ENCODE results near the gene TMEM235. TPM values are rescaled to one million over a fixed set of nuclear protein-coding genes. Genes with fewer than 3 reads are reported as not detected.

TMEM235 gene
- total RNA-seq, 1 donor from 2014 or later = not detected

DNA sequence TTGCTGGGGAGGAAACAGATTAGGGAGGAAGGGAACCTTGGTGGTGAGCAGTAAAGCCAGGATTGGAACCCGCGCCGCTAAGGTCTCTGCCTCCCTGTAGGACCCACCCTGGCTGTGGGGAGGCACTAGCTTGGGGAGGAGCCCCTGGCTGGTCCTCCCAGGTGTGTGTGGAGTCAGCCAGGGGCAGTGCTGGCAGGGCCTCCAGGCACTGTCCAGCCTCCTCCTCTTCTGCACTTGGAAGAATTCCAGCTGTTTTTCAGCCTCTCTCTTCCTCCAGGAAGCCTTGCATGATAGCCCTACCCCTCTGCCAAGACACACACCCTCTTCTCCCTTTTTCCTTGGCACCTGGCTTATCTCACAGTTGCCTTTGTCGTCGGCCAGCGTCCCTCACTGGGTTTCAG lies 34.8 kb downstream of the TMEM235 start:
- no peaks in the 10 kb centered on the region for H3K36me3 Mint-ChIP-seq (ENCODE audit: unreplicated experiment)
- no peak overlapping the region for H3K4me3 Mint-ChIP-seq (ENCODE audit: unreplicated experiment)
- H3K9me3 Mint-ChIP-seq (ENCODE audit: unreplicated experiment) = peaks cover 1% of the 10 kb centered on the region
- no peak overlapping the region for H3K27ac Mint-ChIP-seq (ENCODE audit: unreplicated experiment)
- no peaks in the 10 kb centered on the region for H3K27me3 Mint-ChIP-seq (ENCODE audit: unreplicated experiment)
- no peak for DNase-seq
- TF ChIP-seq, protein P1, sequence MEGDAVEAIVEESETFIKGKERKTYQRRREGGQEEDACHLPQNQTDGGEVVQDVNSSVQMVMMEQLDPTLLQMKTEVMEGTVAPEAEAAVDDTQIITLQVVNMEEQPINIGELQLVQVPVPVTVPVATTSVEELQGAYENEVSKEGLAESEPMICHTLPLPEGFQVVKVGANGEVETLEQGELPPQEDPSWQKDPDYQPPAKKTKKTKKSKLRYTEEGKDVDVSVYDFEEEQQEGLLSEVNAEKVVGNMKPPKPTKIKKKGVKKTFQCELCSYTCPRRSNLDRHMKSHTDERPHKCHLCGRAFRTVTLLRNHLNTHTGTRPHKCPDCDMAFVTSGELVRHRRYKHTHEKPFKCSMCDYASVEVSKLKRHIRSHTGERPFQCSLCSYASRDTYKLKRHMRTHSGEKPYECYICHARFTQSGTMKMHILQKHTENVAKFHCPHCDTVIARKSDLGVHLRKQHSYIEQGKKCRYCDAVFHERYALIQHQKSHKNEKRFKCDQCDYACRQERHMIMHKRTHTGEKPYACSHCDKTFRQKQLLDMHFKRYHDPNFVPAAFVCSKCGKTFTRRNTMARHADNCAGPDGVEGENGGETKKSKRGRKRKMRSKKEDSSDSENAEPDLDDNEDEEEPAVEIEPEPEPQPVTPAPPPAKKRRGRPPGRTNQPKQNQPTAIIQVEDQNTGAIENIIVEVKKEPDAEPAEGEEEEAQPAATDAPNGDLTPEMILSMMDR (IDR thresholded peaks at IDR 0.05; ENCODE audit: partially characterized antibody, unreplicated experiment) = no peak
- H3K4me1 Mint-ChIP-seq (ENCODE audit: low read depth, unreplicated experiment) = peaks cover 5% of the 10 kb centered on the region

DNA sequence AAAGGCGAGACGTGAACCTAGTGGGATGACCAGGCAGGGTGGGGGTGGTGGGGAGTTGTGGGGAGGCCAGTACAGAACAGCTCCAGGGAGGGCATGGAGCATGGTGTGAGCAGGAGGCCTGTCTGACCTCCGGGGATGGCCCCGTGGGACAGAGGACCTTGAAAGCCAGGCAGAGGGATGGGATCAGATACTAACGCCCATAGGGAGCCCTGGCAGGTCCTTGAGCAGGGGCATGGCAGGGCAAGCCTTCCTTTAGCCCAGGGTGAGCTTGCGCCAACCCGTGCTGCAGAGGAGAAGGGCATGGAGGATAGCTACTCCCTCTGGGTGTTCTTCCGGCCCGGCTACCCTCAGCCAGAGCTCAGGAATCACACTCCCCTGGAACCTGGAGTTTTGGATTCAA lies 35.3 kb downstream of the TMEM235 start:
- Mint-ChIP-seq H3K27me3 (ENCODE audit: unreplicated experiment) (no peaks in the 10 kb centered on the region), H3K9me3 (ENCODE audit: unreplicated experiment) (peaks cover 1% of the 10 kb centered on the region), H3K36me3 (ENCODE audit: unreplicated experiment) (no peaks in the 10 kb centered on the region), H3K27ac (ENCODE audit: unreplicated experiment) (no peak overlapping the region), H3K4me1 (ENCODE audit: low read depth, unreplicated experiment) (peaks cover 5% of the 10 kb centered on the region), H3K4me3 (ENCODE audit: unreplicated experiment) (no peak overlapping the region)
- DNase-seq = no peak
- TF ChIP-seq, protein P1 (IDR thresholded peaks at IDR 0.05; ENCODE audit: partially characterized antibody, unreplicated experiment) = no peak

DNA sequence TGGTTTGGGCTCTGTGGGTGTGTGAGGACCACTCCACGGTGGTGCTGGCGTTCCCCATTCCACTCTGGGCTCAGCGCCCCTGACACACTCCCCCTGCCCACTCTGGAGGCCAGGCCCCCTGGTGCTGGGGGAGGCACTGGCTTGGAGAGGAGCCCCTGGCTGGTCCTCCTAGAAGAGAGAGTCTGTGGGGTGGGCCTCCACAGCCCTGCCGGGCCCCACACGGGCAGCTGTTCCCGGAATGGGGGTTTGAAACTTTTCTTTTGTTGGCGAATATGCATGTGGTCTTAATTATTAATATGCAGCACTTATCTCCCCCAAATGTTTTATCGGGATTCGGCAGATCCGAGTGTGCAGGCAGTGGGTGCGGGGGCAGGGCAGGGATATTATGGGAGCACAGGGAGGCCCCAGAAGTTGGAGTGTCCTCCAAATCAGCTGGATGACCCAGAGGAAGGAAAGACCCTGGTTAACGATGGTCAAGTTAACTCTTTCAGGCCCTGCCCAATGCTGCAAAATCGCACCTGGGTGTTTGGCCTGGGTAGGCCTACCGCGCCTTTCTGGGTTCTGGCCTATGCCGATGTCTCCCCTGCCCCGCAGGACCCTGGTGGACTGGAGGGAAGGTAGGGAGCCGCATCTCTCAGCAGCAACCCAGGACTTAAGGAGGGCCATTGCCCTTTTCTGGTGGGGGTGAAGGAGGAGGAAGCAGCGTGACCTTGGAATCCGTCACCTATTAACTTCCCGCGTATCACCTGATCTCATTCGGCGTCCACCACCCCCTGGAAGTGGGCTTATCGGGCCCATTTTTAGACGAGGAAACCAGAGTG lies 36.0 kb downstream of the TMEM235 start:
- H3K4me3 Mint-ChIP-seq (ENCODE audit: unreplicated experiment) = no peak overlapping the region

DNA sequence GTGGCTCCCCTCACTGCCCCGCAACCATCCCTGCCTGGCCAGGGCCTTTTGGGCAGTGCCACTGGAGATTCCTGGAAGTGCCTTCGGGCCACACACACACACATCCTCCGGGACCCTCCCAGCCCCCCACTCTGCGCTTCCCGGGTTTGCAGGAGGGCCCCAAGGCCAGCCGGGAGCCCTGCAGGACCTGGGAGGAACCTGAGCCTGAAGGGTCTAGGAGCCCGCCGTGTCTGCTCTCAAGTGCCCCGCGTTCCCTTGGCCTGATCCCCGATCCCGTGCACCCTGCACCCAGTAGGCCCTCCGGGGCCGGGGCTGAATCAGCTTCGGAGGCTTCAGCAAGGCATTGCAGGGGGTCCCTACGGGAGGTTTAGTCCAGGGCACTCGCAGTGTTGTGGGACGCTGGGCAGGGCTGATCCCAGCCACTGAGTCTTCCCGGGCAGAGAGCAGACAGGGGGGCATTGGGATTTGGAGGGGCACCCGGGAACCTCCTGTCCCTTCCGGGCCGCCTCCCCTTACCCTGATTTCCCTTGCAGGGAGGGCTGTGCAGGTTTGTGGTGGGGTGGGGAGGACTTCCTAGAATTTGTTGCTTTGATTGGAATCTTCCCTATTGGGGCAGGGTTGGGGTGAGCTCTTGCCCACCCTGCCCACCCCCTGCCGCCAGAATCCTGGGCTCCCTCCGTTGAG lies 36.9 kb downstream of the TMEM235 start:
- no peak for DNase-seq
- peaks cover 4% of the 10 kb centered on the region for H3K9me3 Mint-ChIP-seq (ENCODE audit: unreplicated experiment)
- TF ChIP-seq, protein P1 (IDR thresholded peaks at IDR 0.05; ENCODE audit: partially characterized antibody, unreplicated experiment) = no peak
- no peak overlapping the region for H3K27ac Mint-ChIP-seq (ENCODE audit: unreplicated experiment)
- H3K36me3 Mint-ChIP-seq (ENCODE audit: unreplicated experiment) = no peaks in the 10 kb centered on the region
- peaks cover 7% of the 10 kb centered on the region for H3K4me1 Mint-ChIP-seq (ENCODE audit: low read depth, unreplicated experiment)
- no peak overlapping the region for H3K4me3 Mint-ChIP-seq (ENCODE audit: unreplicated experiment)
- H3K27me3 Mint-ChIP-seq (ENCODE audit: unreplicated experiment) = no peaks in the 10 kb centered on the region

More for the DNA sequence above, 36.0 kb downstream of the TMEM235 start:
- TF ChIP-seq, protein P1 (IDR thresholded peaks at IDR 0.05; ENCODE audit: partially characterized antibody, unreplicated experiment) = no peak
- no peaks in the 10 kb centered on the region for H3K36me3 Mint-ChIP-seq (ENCODE audit: unreplicated experiment)
- H3K27ac Mint-ChIP-seq (ENCODE audit: unreplicated experiment) = no peak overlapping the region
- peaks cover 4% of the 10 kb centered on the region for H3K9me3 Mint-ChIP-seq (ENCODE audit: unreplicated experiment)
- H3K27me3 Mint-ChIP-seq (ENCODE audit: unreplicated experiment) = no peaks in the 10 kb centered on the region
- DNase-seq = no peak
- H3K4me1 Mint-ChIP-seq (ENCODE audit: low read depth, unreplicated experiment) = peaks cover 7% of the 10 kb centered on the region

All from glutamatergic neuron (in vitro differentiated cells).